Vagina (tissue), 2 donors: Measurements from ENCODE around the gene LRRC43.

Experiments used
- CTCF ChIP-seq, 3 experiments: fragments of 450-650 bp in 2 of 3; fragments of 200-600 bp in 1 of 3; sonication (generic) in 1 of 3; IDR thresholded peaks; one replicate each; pipeline ENCODE4 v1.5.1; 2017 to 2019; ENCODE audit warnings: antibody characterized with exemption in 3 of 3, mild to moderate bottlenecking in 2 of 3, moderate library complexity in 2 of 3
- POLR2A ChIP-seq, 2 donors: fragments of 450-650 bp; IDR thresholded peaks; one replicate each; pipeline ENCODE4 v1.6.1; 2017; ENCODE audit warnings: antibody characterized with exemption in 2 of 2, mild to moderate bottlenecking in 2 of 2, moderate library complexity in 2 of 2
- POLR2AphosphoS5 ChIP-seq, 2 donors: sonication (generic); formaldehyde crosslinking; IDR thresholded peaks; one replicate each; pipeline ENCODE4 v1.9.0; 2017; ENCODE audit warnings: antibody characterized with exemption in 2 of 2, mild to moderate bottlenecking in 2 of 2, low read depth in 1 of 2; ENCODE audit not compliant: insufficient read depth in 1 of 2

- TF ChIP-seq CTCF (IDR thresholded peaks at IDR 0.05) (no peak), POLR2A (IDR thresholded peaks at IDR 0.05) (no peak), POLR2AphosphoS5 (IDR thresholded peaks at IDR 0.05; ENCODE audit: insufficient read depth in 1 of 2, low read depth in 1 of 2) (no peak)
These were observed 67.6 kb downstream of the LRRC43 start for GRCh38 chr12:122250536-122250935.
